ENCODE measurements around the gene PRKCE.

DNA sequence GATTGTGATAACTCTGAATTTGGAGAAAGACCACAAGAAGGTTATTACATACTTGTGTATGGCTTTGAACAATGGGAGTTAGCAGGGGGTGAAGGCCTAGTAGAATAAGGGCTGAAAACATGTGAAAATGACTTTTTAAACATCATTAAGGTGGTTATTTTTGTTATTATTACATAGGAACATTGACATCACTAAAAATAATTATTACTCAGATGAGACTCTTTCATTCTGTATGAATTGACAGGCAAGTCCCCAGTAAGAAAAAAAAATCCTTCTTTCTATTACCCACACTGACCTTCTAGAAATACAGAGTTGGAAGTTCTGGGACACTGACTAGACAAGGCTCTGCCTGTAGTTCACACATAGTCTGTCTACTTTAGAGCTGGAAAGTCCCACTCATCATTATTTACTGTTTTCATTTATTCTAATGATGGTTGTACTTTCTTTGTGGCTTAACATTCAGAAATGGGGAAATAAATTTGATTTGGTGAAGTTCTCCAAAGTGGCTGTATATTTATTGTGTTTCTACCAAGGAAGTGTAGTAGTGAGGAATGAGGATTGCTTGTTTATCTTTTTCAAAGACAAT is 426.1 kb downstream of the PRKCE start:
- TF ChIP-seq, protein P1, sequence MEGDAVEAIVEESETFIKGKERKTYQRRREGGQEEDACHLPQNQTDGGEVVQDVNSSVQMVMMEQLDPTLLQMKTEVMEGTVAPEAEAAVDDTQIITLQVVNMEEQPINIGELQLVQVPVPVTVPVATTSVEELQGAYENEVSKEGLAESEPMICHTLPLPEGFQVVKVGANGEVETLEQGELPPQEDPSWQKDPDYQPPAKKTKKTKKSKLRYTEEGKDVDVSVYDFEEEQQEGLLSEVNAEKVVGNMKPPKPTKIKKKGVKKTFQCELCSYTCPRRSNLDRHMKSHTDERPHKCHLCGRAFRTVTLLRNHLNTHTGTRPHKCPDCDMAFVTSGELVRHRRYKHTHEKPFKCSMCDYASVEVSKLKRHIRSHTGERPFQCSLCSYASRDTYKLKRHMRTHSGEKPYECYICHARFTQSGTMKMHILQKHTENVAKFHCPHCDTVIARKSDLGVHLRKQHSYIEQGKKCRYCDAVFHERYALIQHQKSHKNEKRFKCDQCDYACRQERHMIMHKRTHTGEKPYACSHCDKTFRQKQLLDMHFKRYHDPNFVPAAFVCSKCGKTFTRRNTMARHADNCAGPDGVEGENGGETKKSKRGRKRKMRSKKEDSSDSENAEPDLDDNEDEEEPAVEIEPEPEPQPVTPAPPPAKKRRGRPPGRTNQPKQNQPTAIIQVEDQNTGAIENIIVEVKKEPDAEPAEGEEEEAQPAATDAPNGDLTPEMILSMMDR (IDR thresholded peaks at IDR 0.05 in 2 of 3, conservative IDR thresholded peaks at IDR 0.05 in 1 of 3; ENCODE audit: borderline replicate concordance in 1 of 3, insufficient read depth in 1 of 3, low read depth in 2 of 3, low read length in 2 of 3) = no peak
- TF ChIP-seq SIN3A (IDR thresholded peaks at IDR 0.05; ENCODE audit: low read depth) (no peak), POLR2A (IDR thresholded peaks at IDR 0.05; ENCODE audit: borderline replicate concordance, extremely low read depth, insufficient read depth, insufficient read length) (no peak), ZFX (IDR thresholded peaks at IDR 0.05) (no peak), EZH2phosphoT487 (IDR thresholded peaks at IDR 0.05; ENCODE audit: borderline replicate concordance) (no peak), SP1 (IDR thresholded peaks at IDR 0.05; ENCODE audit: low read depth) (no peak), POLR2AphosphoS5 (IDR thresholded peaks at IDR 0.05; ENCODE audit: low read depth, low read length) (no peak)
- TF ChIP-seq, protein P2, sequence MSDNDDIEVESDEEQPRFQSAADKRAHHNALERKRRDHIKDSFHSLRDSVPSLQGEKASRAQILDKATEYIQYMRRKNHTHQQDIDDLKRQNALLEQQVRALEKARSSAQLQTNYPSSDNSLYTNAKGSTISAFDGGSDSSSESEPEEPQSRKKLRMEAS (IDR thresholded peaks at IDR 0.05) = no peak
